HepG2 (cell line): ENCODE results near the gene TPM1. TPM values are rescaled to one million over a fixed set of nuclear protein-coding genes. Genes with fewer than 3 reads are reported as not detected.

ENCODE experiments used
- ATAC-seq: fragments of 200-7000 bp; cut with Tn5 transposase; 3 replicates; pipeline ENCODE4 v1.9.1; 2020; ENCODE audit warnings: mild to moderate bottlenecking, moderate library complexity
- BruUV-seq: library from RNA; stranded (reverse); fragments of 400-500 nt; replicated peaks from 2 replicates; lab custom pipeline; 2021; lab: Mats Ljungman, UMichigan
- CTCF ChIA-PET: fragments of 300-600 bp; formaldehyde crosslinking; extraction: SDS; loops from one replicate; lab custom pipeline; 2021; ENCODE audit warnings: low total read pairs, inconsistent platforms, low intra/inter-chr PET ratio; lab: Yijun Ruan, JAX
- POLR2A ChIA-PET: fragments of 350-600 bp; sonication (Branson Sonifier 250); formaldehyde crosslinking; loops from one replicate; lab custom pipeline; 2020; ENCODE audit warnings: antibody characterized with exemption, inconsistent platforms; lab: Yijun Ruan, JAX
- DNase-seq: peaks from one replicate; pipeline ENCODE4 v3.0.0-alpha.2; 2015; ENCODE audit warnings: low spot score
- FAIRE-seq: peaks from 3 replicates; lab custom pipeline; 2011; peaks lifted over from hg19 to GRCh38; lab: Jason Lieb, UNC
- H2AFZ ChIP-seq: one replicate; pipeline ENCODE4 v1.6.1; 2011; ENCODE audit warnings: low read length, inconsistent platforms
- H3K27ac ChIP-seq: fragments of 300-600 bp; 3 replicates; pipeline ENCODE4 v1.8.0; 2011; ENCODE audit warnings: mixed run types, mild to moderate bottlenecking, mixed read lengths, low read length, inconsistent platforms; ENCODE audit not compliant: insufficient read depth; ENCODE audit errors: extremely low read length
- H3K27me3 ChIP-seq, 2 experiments: fragments of 200-600 bp in 1 of 2; 2 replicates in 1 of 2; 3 replicates in 1 of 2; pipeline versions ENCODE4 v1.6.0 to v1.8.0; 2011; ENCODE audit warnings: low read length in 2 of 2, mild to moderate bottlenecking in 2 of 2, moderate library complexity in 2 of 2, inconsistent platforms in 1 of 2; ENCODE audit not compliant: insufficient read depth in 2 of 2, control insufficient read depth in 1 of 2
- H3K36me3 ChIP-seq, 2 experiments: fragments of 200-600 bp in 1 of 2; replicated peaks in 1 of 2; 2 replicates in 1 of 2; 3 replicates in 1 of 2; pipeline versions ENCODE4 v1.5.1 to v1.8.0; 2011; ENCODE audit warnings: low read length in 2 of 2, inconsistent platforms in 1 of 2; ENCODE audit not compliant: insufficient read depth in 2 of 2, control insufficient read depth in 1 of 2
- H3K4me1 ChIP-seq: 2 replicates; pipeline ENCODE4 v1.5.1; 2012; ENCODE audit warnings: low read length, inconsistent platforms; ENCODE audit not compliant: insufficient read depth
- H3K4me2 ChIP-seq: 2 replicates; pipeline ENCODE4 v1.6.0; 2011; ENCODE audit warnings: low read depth, low read length, inconsistent platforms
- H3K4me3 ChIP-seq, 3 experiments: fragments of 200-600 bp in 1 of 3; sonication (generic), shearing (Covaris generic) in 1 of 3; replicated peaks in 1 of 3; 2 replicates each; pipeline ENCODE4 v1.5.1; 2011 to 2016; ENCODE audit warnings: low read length in 3 of 3, inconsistent platforms in 2 of 3, low read depth in 2 of 3, mild to moderate bottlenecking in 2 of 3, control low read depth in 1 of 3, mixed read lengths in 1 of 3; ENCODE audit not compliant: insufficient read depth in 1 of 3
- H3K79me2 ChIP-seq: one replicate; pipeline ENCODE4 v1.6.1; 2011; ENCODE audit warnings: low read length, inconsistent platforms; ENCODE audit not compliant: insufficient read depth
- H3K9ac ChIP-seq: 2 replicates; pipeline ENCODE4 v1.6.0; 2011; ENCODE audit warnings: mild to moderate bottlenecking, low read depth, low read length, inconsistent platforms; ENCODE audit not compliant: insufficient read depth
- H3K9me3 ChIP-seq: 2 replicates; pipeline ENCODE4 v1.5.1; 2012; ENCODE audit warnings: mild to moderate bottlenecking, low read length
- H4K20me1 ChIP-seq: 2 replicates; pipeline ENCODE4 v1.6.0; 2011; ENCODE audit warnings: inconsistent platforms, mild to moderate bottlenecking, low read length, moderate library complexity; ENCODE audit not compliant: insufficient read depth
- ARNT2 ChIP-seq: sonication (generic); formaldehyde crosslinking; IDR thresholded peaks from 2 replicates; pipeline ENCODE4 v1.8.0; 2022; ENCODE audit warnings: mild to moderate bottlenecking, low read depth, missing genetic modification reagents, moderate library complexity
- ATF1 ChIP-seq: IDR thresholded peaks from 2 replicates; pipeline ENCODE4 v1.6.1; 2016; ENCODE audit warnings: mild to moderate bottlenecking, control low read depth
- ATF7 ChIP-seq, 2 experiments: fragments of 450-650 bp in 1 of 2; sonication (generic) in 1 of 2; formaldehyde crosslinking in 1 of 2; IDR thresholded peaks; 2 replicates each; pipeline versions ENCODE4 v1.4.0 to v1.6.1; 2016 to 2020; ENCODE audit warnings: antibody characterized with exemption in 1 of 2, mild to moderate bottlenecking in 1 of 2, missing genetic modification reagents in 1 of 2
- TSC22D2 ChIP-seq: sonication (generic); formaldehyde crosslinking; IDR thresholded peaks from 2 replicates; pipeline ENCODE4 v1.5.1; 2020; ENCODE audit warnings: missing genetic modification reagents, mild to moderate bottlenecking, borderline replicate concordance
- ZBTB33 ChIP-seq: sonication (generic); formaldehyde crosslinking; IDR thresholded peaks from 2 replicates; pipeline ENCODE4 v1.4.0; 2020; ENCODE audit warnings: missing genetic modification reagents
- ZNF510 ChIP-seq: sonication (generic); formaldehyde crosslinking; IDR thresholded peaks from 2 replicates; pipeline ENCODE4 v1.4.0; 2020; ENCODE audit warnings: low read depth, mild to moderate bottlenecking, missing genetic modification reagents
- WGBS: methylation state at CpG from one replicate; pipeline ENCODE4 v1.1.6; 2017; ENCODE audit warnings: low lambda C conversion rate; 5-methylcytosine and 5-hydroxymethylcytosine counted together
- in situ Hi-C: cut with HindIII; loops from 2 replicates; pipeline ENCODE4 v1.10.0; 2017; ENCODE audit warnings: low pct_unique_long_range_greater_than_20kb; ENCODE audit not compliant: extremely low pct_ligation_motif_present
- intact Hi-C: fragments of 100-400 bp; cut with micrococcal nuclease; formaldehyde crosslinking; loops from one replicate; pipeline ENCODE4 v1.10.0; 2022; ENCODE audit not compliant: unreplicated experiment
- polyA plus RNA-seq, 8 experiments: library from polyadenylated mRNA; depleted of rRNA in 3 of 8; stranded (reverse) in 7 of 8; unstranded in 1 of 8; fragments of >200 nt; fragmentation: Illumina TruSeq in 4 of 8; extraction: Trizol in 4 of 8; gene quantifications; 2 replicates each; pipeline versions ENCODE4 v1.2.1 to v1.2.3, GENCODE V29; 2011 to 2016; ENCODE audit warnings: low read depth in 4 of 8, missing spikeins in 1 of 8, mixed read lengths in 1 of 8; ENCODE audit not compliant: insufficient read depth in 1 of 8
- total RNA-seq, 5 experiments: library from RNA; depleted of rRNA; stranded (reverse); fragments of >200 nt; fragmentation: Illumina TruSeq; extraction: Trizol; gene quantifications; 2 replicates each; pipeline ENCODE4 v1.2.3, GENCODE V29; 2016; ENCODE audit warnings: low read depth in 1 of 5

The TPM1 gene
- total and polyA plus RNA-seq, 2 of the 13 experiments (the other 11 are each of a cell fraction or from before 2014, with no cell fraction given) = 98.9 to 109 TPM

- BruUV-seq = no TSS peak
- TF ChIP-seq ARNT2 (CRISPR knock-in tag) (no peak), TSC22D2 (CRISPR knock-in tag) (no peak), ZBTB33 (no peak), ATF1 (no peak), ZNF510 (CRISPR knock-in tag) (no peak), ATF7 (IDR thresholded peaks at IDR 0.05) (peak; percentile 44; the same call in 1 of the 2 replicates), ATF7 (CRISPR knock-in tag; IDR thresholded peaks at IDR 0.05) (no peak)
- intact Hi-C loops (loop anchor here (10.0 kb wide), 1 partner anchor 118 kb away; no protein-coding TSS in a partner anchor), in situ Hi-C loops (no loop called here)
- Histone ChIP-seq H3K4me2 (no peak overlapping the region), H3K36me3 (no peaks in the 10 kb centered on the region), H3K4me3 (no peak overlapping the region), H3K79me2 (no peaks in the 10 kb centered on the region), H3K27me3 (no peaks in the 10 kb centered on the region), H2AFZ (no peak overlapping the region), H3K4me1 (peaks cover 64% of the 10 kb centered on the region), H3K9me3 (no peaks in the 10 kb centered on the region), H4K20me1 (no peaks in the 10 kb centered on the region), H3K27ac (no peak overlapping the region), H3K9ac (no peak overlapping the region)
- FAIRE-seq (no peak), DNase-seq (no peak), ATAC-seq (no peak)
- WGBS = 87% methylated on average over 11 of the region's 11 CpGs
- CTCF ChIA-PET = no interaction called here
- POLR2A ChIA-PET = no interaction called here
Measured at GRCh38 chr15:63013052-63013808, 29.3 kb upstream of the TPM1 start.
